Small intestine (tissue), 7 donors: ENCODE measurements around the gene POMT2. TPM values are rescaled to one million over a fixed set of nuclear protein-coding genes. Genes with fewer than 3 reads are reported as not detected.

ENCODE experiments used
- DNase-seq, 2 donors: peaks; one replicate each; pipeline versions ENCODE4 v3.0.0 to v3.0.0-alpha.2; 2013
- FAIRE-seq: peaks from 2 replicates; lab custom pipeline; 2012; peaks lifted over from hg19 to GRCh38; lab: Jason Lieb, UNC
- H3K27ac ChIP-seq, 3 donors: one replicate each; pipeline ENCODE4 v1.5.1; 2013; ENCODE audit warnings: low read length in 2 of 3, mild to moderate bottlenecking in 2 of 3, control low read depth in 1 of 3, inconsistent platforms in 1 of 3, low read depth in 1 of 3, moderate library complexity in 1 of 3
- H3K27me3 ChIP-seq, 3 donors: one replicate each; pipeline ENCODE4 v1.6.1; 2013; ENCODE audit warnings: low read length in 3 of 3, inconsistent platforms in 1 of 3; ENCODE audit not compliant: control insufficient read depth in 3 of 3, insufficient read depth in 3 of 3
- H3K36me3 ChIP-seq, 3 donors: one replicate each; pipeline ENCODE4 v1.6.1; 2013; ENCODE audit warnings: low read length in 3 of 3, inconsistent platforms in 1 of 3, low read depth in 1 of 3, mild to moderate bottlenecking in 1 of 3, moderate library complexity in 1 of 3; ENCODE audit not compliant: control insufficient read depth in 3 of 3, insufficient read depth in 2 of 3
- H3K4me1 ChIP-seq, 3 donors: one replicate each; pipeline ENCODE4 v1.6.1; 2013; ENCODE audit warnings: low read length in 2 of 3, inconsistent platforms in 1 of 3, low read depth in 1 of 3, mild to moderate bottlenecking in 1 of 3, moderate library complexity in 1 of 3; ENCODE audit not compliant: control insufficient read depth in 3 of 3, insufficient read depth in 2 of 3
- H3K4me3 ChIP-seq, 3 donors: one replicate each; pipeline ENCODE4 v1.5.1; 2013; ENCODE audit warnings: low read length in 3 of 3, control low read depth in 1 of 3, inconsistent platforms in 1 of 3, low read depth in 1 of 3, mild to moderate bottlenecking in 1 of 3, moderate library complexity in 1 of 3
- H3K9me3 ChIP-seq, 2 donors: one replicate each; pipeline ENCODE4 v1.6.1; 2013; ENCODE audit warnings: low read depth in 1 of 2, low read length in 1 of 2; ENCODE audit not compliant: control insufficient read depth in 2 of 2, insufficient read depth in 1 of 2
- WGBS, 3 donors: extraction: QIAGEN DNeasy Blood & Tissue Kit; methylation state at CpG; one replicate each; pipeline ENCODE4 v1.1.7; 2013; 5-methylcytosine and 5-hydroxymethylcytosine counted together
- polyA plus RNA-seq, 4 donors: library from polyadenylated mRNA; stranded (reverse) in 3 of 4; unstranded in 1 of 4; fragments of 200-250 nt in 3 of 4; fragments of 120-200 nt in 1 of 4; gene quantifications; one replicate each; pipeline versions ENCODE4 v1.2.1 to v1.2.3, GENCODE V29; 2013
- donor health status: healthy with polysubstance abuse.
- donor health status: control.
- donor health status: control.
- donor health status: Bipolar disorder and iron deficiency.
- donor health status: healthy.

POMT2 gene
- polyA plus RNA-seq, 4 donors = 9.7 to 13.3 (median 10.7) TPM

GRCh38 chr14:77268989-77269600 is 51.6 kb downstream of the POMT2 start:
- FAIRE-seq (no peak), DNase-seq (no peak)
- no peaks in the 10 kb centered on the region for H3K4me1 ChIP-seq
- WGBS, 3 donors = 31 to 35% (median 32%) methylated on average over 8 of the region's 8 CpGs
- no peak overlapping the region for H3K4me3 ChIP-seq
- no peaks in the 10 kb centered on the region for H3K36me3 ChIP-seq
- peaks cover 0 to 11% of the 10 kb centered on the region in 2 donors for H3K9me3 ChIP-seq
- peaks cover 4 to 45% (median 19%) of the 10 kb centered on the region in 3 donors for H3K27me3 ChIP-seq
- H3K27ac ChIP-seq = no peak overlapping the region

GRCh38 chr14:77267937-77268699 is 52.6 kb downstream of the POMT2 start:
- Histone ChIP-seq H3K4me3 (no peak overlapping the region), H3K4me1 (no peaks in the 10 kb centered on the region), H3K27me3 (peaks cover 4 to 45% (median 16%) of the 10 kb centered on the region in 3 donors), H3K36me3 (no peaks in the 10 kb centered on the region), H3K27ac (no peak overlapping the region), H3K9me3 (peaks cover 0 to 9% of the 10 kb centered on the region in 2 donors)
- FAIRE-seq (no peak), DNase-seq (no peak)
- WGBS, 3 donors = 71 to 91% (median 87%) methylated on average over 5 of the region's 5 CpGs

- FAIRE-seq (no peak), DNase-seq (no peak)
- H3K36me3 ChIP-seq = no peaks in the 10 kb centered on the region
- 87 to 90% (median 90%) methylated on average over 8 of the region's 8 CpGs for WGBS, 3 donors
- H3K4me1 ChIP-seq = no peaks in the 10 kb centered on the region
- H3K9me3 ChIP-seq = peaks cover 0 to 9% of the 10 kb centered on the region in 2 donors
- no peak overlapping the region for H3K27ac ChIP-seq
- H3K4me3 ChIP-seq = no peak overlapping the region
- peaks cover 4 to 33% (median 9%) of the 10 kb centered on the region in 3 donors for H3K27me3 ChIP-seq
These were observed 54.3 kb downstream of the POMT2 start for GRCh38 chr14:77266336-77266735.

GRCh38 chr14:77265561-77266335 is 54.9 kb downstream of the POMT2 start:
- no peak overlapping the region for H3K4me3 ChIP-seq
- H3K27me3 ChIP-seq = peaks cover 0 to 30% (median 6%) of the 10 kb centered on the region in 3 donors
- no peak for DNase-seq
- peaks cover 0 to 9% of the 10 kb centered on the region in 2 donors for H3K9me3 ChIP-seq
- 70 to 79% (median 77%) methylated on average over 16 of the region's 16 CpGs for WGBS, 3 donors
- no peaks in the 10 kb centered on the region for H3K4me1 ChIP-seq
- no peak for FAIRE-seq
- no peak overlapping the region for H3K27ac ChIP-seq
- H3K36me3 ChIP-seq = no peaks in the 10 kb centered on the region

- Histone ChIP-seq H3K27me3 (peaks cover 0 to 24% (median 6%) of the 10 kb centered on the region in 3 donors), H3K4me1 (no peaks in the 10 kb centered on the region), H3K36me3 (no peaks in the 10 kb centered on the region), H3K4me3 (no peak overlapping the region), H3K9me3 (peaks cover 0 to 7% of the 10 kb centered on the region in 2 donors), H3K27ac (no peak overlapping the region)
- DNase-seq (no peak), FAIRE-seq (no peak)
- 65 to 80% (median 75%) methylated on average over 2 of the region's 2 CpGs for WGBS, 3 donors
These were observed 55.5 kb downstream of the POMT2 start for GRCh38 chr14:77265187-77265515.

- no peaks in the 10 kb centered on the region for H3K4me1 ChIP-seq
- H3K36me3 ChIP-seq = no peaks in the 10 kb centered on the region
- no peak overlapping the region for H3K4me3 ChIP-seq
- WGBS, 3 donors = 73 to 83% (median 76%) methylated on average over 16 of the region's 16 CpGs
- peaks cover 0 to 19% (median 3%) of the 10 kb centered on the region in 3 donors for H3K27me3 ChIP-seq
- FAIRE-seq (no peak), DNase-seq (no peak)
- no peak overlapping the region for H3K27ac ChIP-seq
- H3K9me3 ChIP-seq = peaks cover 0 to 7% of the 10 kb centered on the region in 2 donors
These were observed 56.1 kb downstream of the POMT2 start for GRCh38 chr14:77264466-77265186.

GRCh38 chr14:77260631-77261030 is 60.1 kb downstream of the POMT2 start:
- 31 to 53% (median 48%) methylated on average over 9 to 10 of the region's 10 CpGs for WGBS, 3 donors
- Histone ChIP-seq H3K4me1 (no peaks in the 10 kb centered on the region), H3K9me3 (no peaks in the 10 kb centered on the region), H3K27me3 (peaks cover 0 to under 1% (median 0%) of the 10 kb centered on the region in 3 donors), H3K4me3 (no peak overlapping the region), H3K36me3 (no peaks in the 10 kb centered on the region), H3K27ac (no peak overlapping the region)
- DNase-seq = no peak
- FAIRE-seq = no peak

- no peak for FAIRE-seq
- no peak overlapping the region for H3K27ac ChIP-seq
- DNase-seq = no peak
- no peaks in the 10 kb centered on the region for H3K9me3 ChIP-seq
- H3K36me3 ChIP-seq = no peaks in the 10 kb centered on the region
- no peaks in the 10 kb centered on the region for H3K27me3 ChIP-seq
- no peak overlapping the region for H3K4me3 ChIP-seq
- 75 to 90% (median 87%) methylated on average over 11 of the region's 11 CpGs for WGBS, 3 donors
- H3K4me1 ChIP-seq = no peaks in the 10 kb centered on the region
These were observed 60.5 kb downstream of the POMT2 start for GRCh38 chr14:77260199-77260598.
